ENCODE results near the gene PIP4K2C.

- TF ChIP-seq CTCF (conservative IDR thresholded peaks at IDR 0.05; ENCODE audit: low read depth, low read length): no peak
- no peak for TF ChIP-seq POLR2A (IDR thresholded peaks at IDR 0.05; ENCODE audit: low read depth, low read length)
- no peak for TF ChIP-seq SMC3 (IDR thresholded peaks at IDR 0.05; ENCODE audit: low read depth, low read length)
- no peak for TF ChIP-seq MXI1 (IDR thresholded peaks at IDR 0.05; ENCODE audit: borderline replicate concordance, low read depth, low read length)
These were observed 26.7 kb upstream of the PIP4K2C start for GRCh38 chr12:57564178-57564740.

Data from IMR-90 (cell line).